Bronchial epithelial cell (primary cell): ENCODE measurements around the gene PTPRF. TPM values are rescaled to one million over a fixed set of nuclear protein-coding genes. Genes with fewer than 3 reads are reported as not detected.
A peak's percentile ranks its signal among the peaks of the same experiment; 100 is the strongest.
"Not testable (repeated sequence)": the region's sequence is repeated elsewhere in the genome, so short reads cannot be mapped to it uniquely, and the experiment has no call there.

Experiments
- DNase-seq: peaks from one replicate; pipeline ENCODE4 v3.0.0-alpha.2; 2010; ENCODE audit warnings: low read depth
- FAIRE-seq: peaks from 2 replicates; lab custom pipeline; 2011; peaks lifted over from hg19 to GRCh38; lab: Jason Lieb, UNC
- H3K27me3 ChIP-seq: 2 replicates; pipeline ENCODE4 v1.5.1; 2011; ENCODE audit warnings: low read length; ENCODE audit not compliant: control insufficient read depth, insufficient read depth
- H3K36me3 ChIP-seq: 2 replicates; pipeline ENCODE4 v1.5.1; 2011; ENCODE audit warnings: low read length; ENCODE audit not compliant: control insufficient read depth, insufficient read depth
- H3K4me3 ChIP-seq: 2 replicates; pipeline ENCODE4 v1.5.1; 2011; ENCODE audit warnings: mild to moderate bottlenecking, low read depth, low read length, control low read depth
- CTCF ChIP-seq: IDR thresholded peaks from 2 replicates; pipeline ENCODE4 v1.5.1; 2011; ENCODE audit warnings: mild to moderate bottlenecking, moderate library complexity, low read length, control low read depth, inconsistent platforms; ENCODE audit not compliant: insufficient read depth, severe bottlenecking
- total RNA-seq: library from RNA; depleted of rRNA; stranded (reverse); fragments of >200 nt; gene quantifications from 2 replicates; pipeline ENCODE4 v1.2.1, GENCODE V29; 2014

Gene PTPRF
- total RNA-seq, 1 donor from 2014 or later, result 127 TPM

- no peak for TF ChIP-seq CTCF
- DNase-seq (no peak), FAIRE-seq (no peak)
- Histone ChIP-seq H3K4me3 (no peak overlapping the region), H3K36me3 (no peaks in the 10 kb centered on the region), H3K27me3 (no peaks in the 10 kb centered on the region)
Measured at GRCh38 chr1:43645461-43645860, 114.8 kb downstream of the PTPRF start.

- not testable (repeated sequence) for H3K4me3 ChIP-seq, H3K27me3 ChIP-seq, FAIRE-seq, H3K36me3 ChIP-seq, DNase-seq
Measured at GRCh38 chr1:43647331-43647730, 116.6 kb downstream of the PTPRF start.

- no peak overlapping the region for H3K4me3 ChIP-seq
- DNase-seq, result no peak
- no peak for TF ChIP-seq CTCF
Measured at GRCh38 chr1:43648221-43648847, 117.7 kb downstream of the PTPRF start.

GRCh38 chr1:43648876-43649477 is 118.3 kb downstream of the PTPRF start:
- H3K36me3 ChIP-seq, result peaks cover 5% of the 10 kb centered on the region
- DNase-seq, result no peak
- H3K27me3 ChIP-seq, result no peaks in the 10 kb centered on the region
- TF ChIP-seq CTCF, result no peak
- no peak for FAIRE-seq
- peak overlapping the region; percentile 77 for H3K4me3 ChIP-seq

More at GRCh38 chr1:43648221-43648847, 117.7 kb downstream of the PTPRF start:
- Histone ChIP-seq H3K36me3 (no peaks in the 10 kb centered on the region), H3K27me3 (no peaks in the 10 kb centered on the region)
- FAIRE-seq, result no peak

GRCh38 chr1:43650310-43651085 is 119.8 kb downstream of the PTPRF start:
- Histone ChIP-seq H3K27me3 (no peaks in the 10 kb centered on the region), H3K4me3 (peak overlapping the region; percentile 77), H3K36me3 (peaks cover 9% of the 10 kb centered on the region)
- no peak for TF ChIP-seq CTCF
- peak; percentile 92 for DNase-seq
- no peak for FAIRE-seq

GRCh38 chr1:43651188-43651587 is 120.5 kb downstream of the PTPRF start:
- peak overlapping the region; percentile 77 for H3K4me3 ChIP-seq
- DNase-seq (no peak), FAIRE-seq (no peak)
- H3K36me3 ChIP-seq, result peaks cover 14% of the 10 kb centered on the region
- TF ChIP-seq CTCF, result no peak
- H3K27me3 ChIP-seq, result no peaks in the 10 kb centered on the region
